ENCODE measurements around the gene CEP112. TPM values are rescaled to one million over a fixed set of nuclear protein-coding genes. Genes with fewer than 3 reads are reported as not detected.

Gene CEP112
- total and polyA plus RNA-seq, 2 of the 13 experiments (the other 11 are each of a cell fraction or from before 2014, with no cell fraction given), result 1.2 to 3.4 TPM

DNA sequence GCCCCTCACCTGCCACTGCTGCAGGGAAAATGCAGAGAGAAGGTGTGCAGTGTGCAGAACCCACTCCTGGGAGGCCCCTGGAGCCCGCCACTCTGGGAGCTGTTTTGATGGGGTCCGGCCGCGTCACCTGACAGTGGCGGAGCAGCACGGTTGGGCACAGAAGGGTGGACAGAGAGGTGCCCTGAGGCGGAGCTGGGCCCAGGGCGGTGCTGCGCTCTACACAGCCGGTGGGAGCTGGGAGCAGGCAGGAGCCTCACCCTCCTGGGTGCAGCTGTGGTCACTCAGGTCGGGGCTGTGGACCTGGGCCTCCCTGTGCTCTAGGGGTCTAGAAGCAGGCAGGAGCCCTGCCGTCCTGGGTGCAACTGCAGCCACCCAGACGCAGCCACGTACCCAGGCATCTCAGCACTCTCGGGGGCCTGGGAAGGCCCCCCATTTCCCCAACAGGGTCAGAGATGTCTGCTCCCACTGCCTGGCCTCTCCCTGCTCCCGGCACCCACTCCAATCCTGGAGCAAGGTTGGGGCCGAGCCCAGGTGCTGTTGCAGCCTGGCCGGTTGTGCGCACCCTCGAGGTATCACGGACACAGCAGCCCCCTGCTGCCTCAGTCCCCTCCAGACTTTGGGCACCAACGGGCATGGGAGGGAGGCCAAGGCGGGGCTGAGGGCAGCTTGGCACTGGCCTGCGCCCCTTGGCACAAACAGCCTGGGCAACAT, 326.1 kb downstream of the CEP112 start:
- DNase-seq (ENCODE audit: low spot score), result no peak
- 66% methylated on average over 13 of the region's 24 CpGs for WGBS (ENCODE audit: low lambda C conversion rate)
- ChIA-PET POLR2A (no interaction called here), CTCF (ENCODE audit: low intra/inter-chr PET ratio, low total read pairs) (no interaction called here)
- no peak overlapping the region for H3K27ac ChIP-seq (ENCODE audit: extremely low read length, insufficient read depth, low read length)
- no peaks in the 10 kb centered on the region for H3K4me1 ChIP-seq (ENCODE audit: insufficient read depth, low read length)
- BruUV-seq (replicated peaks), result no TSS peak
- H3K4me2 ChIP-seq (ENCODE audit: low read depth, low read length), result no peak overlapping the region
- no peak for FAIRE-seq
- no peak overlapping the region for H3K9ac ChIP-seq (ENCODE audit: insufficient read depth, low read depth, low read length)
- no peaks in the 10 kb centered on the region for H3K27me3 ChIP-seq (ENCODE audit: control insufficient read depth in 1 of 2, insufficient read depth in 2 of 2, low read length in 2 of 2)
- H4K20me1 ChIP-seq (ENCODE audit: insufficient read depth, low read length), result no peaks in the 10 kb centered on the region
- no peaks in the 10 kb centered on the region for H3K79me2 ChIP-seq (ENCODE audit: insufficient read depth, low read length)
- H2AFZ ChIP-seq (ENCODE audit: low read length), result no peak overlapping the region
- no peaks in the 10 kb centered on the region for H3K36me3 ChIP-seq (replicated peaks in 1 of 2; ENCODE audit: control insufficient read depth in 1 of 2, insufficient read depth in 2 of 2, low read length in 2 of 2)
- intact Hi-C loops (cut with micrococcal nuclease; ENCODE audit: unreplicated experiment) (no loop called here), in situ Hi-C loops (cut with HindIII; ENCODE audit: extremely low pct_ligation_motif_present, low pct_unique_long_range_greater_than_20kb) (no loop called here)
- peak; percentile 50; the same call in 2 of the 3 replicates for ATAC-seq
- H3K4me3 ChIP-seq (replicated peaks in 1 of 3; ENCODE audit: insufficient read depth in 1 of 3, low read depth in 2 of 3, low read length in 3 of 3), result no peak overlapping the region
- H3K9me3 ChIP-seq (ENCODE audit: low read length), result no peaks in the 10 kb centered on the region
- TF ChIP-seq NR2F1 (CRISPR knock-in tag; IDR thresholded peaks at IDR 0.05), result no peak
- TF ChIP-seq, protein P1, sequence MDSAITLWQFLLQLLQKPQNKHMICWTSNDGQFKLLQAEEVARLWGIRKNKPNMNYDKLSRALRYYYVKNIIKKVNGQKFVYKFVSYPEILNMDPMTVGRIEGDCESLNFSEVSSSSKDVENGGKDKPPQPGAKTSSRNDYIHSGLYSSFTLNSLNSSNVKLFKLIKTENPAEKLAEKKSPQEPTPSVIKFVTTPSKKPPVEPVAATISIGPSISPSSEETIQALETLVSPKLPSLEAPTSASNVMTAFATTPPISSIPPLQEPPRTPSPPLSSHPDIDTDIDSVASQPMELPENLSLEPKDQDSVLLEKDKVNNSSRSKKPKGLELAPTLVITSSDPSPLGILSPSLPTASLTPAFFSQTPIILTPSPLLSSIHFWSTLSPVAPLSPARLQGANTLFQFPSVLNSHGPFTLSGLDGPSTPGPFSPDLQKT (CRISPR knock-in tag; IDR thresholded peaks at IDR 0.05; ENCODE audit: borderline replicate concordance), result no peak
- TF ChIP-seq, protein P2, sequence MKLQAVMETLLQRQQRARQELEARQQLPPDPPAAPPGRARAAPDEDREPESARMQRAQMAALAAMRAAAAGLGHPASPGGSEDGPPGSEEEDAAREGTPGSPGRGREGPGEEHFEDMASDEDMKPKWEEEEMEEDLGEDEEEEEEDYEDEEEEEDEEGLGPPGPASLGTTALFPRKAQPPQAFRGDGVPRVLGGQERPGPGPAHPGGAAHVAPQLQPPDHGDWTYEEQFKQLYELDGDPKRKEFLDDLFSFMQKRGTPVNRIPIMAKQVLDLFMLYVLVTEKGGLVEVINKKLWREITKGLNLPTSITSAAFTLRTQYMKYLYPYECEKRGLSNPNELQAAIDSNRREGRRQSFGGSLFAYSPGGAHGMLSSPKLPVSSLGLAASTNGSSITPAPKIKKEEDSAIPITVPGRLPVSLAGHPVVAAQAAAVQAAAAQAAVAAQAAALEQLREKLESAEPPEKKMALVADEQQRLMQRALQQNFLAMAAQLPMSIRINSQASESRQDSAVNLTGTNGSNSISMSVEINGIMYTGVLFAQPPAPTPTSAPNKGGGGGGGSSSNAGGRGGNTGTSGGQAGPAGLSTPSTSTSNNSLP (IDR thresholded peaks at IDR 0.05; ENCODE audit: low read depth, low read length), result no peak
- no peak for TF ChIP-seq KAT2B (IDR thresholded peaks at IDR 0.05; ENCODE audit: borderline replicate concordance, low read depth, low read length)
- TF ChIP-seq ZNF30 (CRISPR knock-in tag; IDR thresholded peaks at IDR 0.05), result no peak
- no peak for TF ChIP-seq ZNF883 (CRISPR knock-in tag; IDR thresholded peaks at IDR 0.05; ENCODE audit: not compliant biosample characterization)
- TF ChIP-seq, protein P3, sequence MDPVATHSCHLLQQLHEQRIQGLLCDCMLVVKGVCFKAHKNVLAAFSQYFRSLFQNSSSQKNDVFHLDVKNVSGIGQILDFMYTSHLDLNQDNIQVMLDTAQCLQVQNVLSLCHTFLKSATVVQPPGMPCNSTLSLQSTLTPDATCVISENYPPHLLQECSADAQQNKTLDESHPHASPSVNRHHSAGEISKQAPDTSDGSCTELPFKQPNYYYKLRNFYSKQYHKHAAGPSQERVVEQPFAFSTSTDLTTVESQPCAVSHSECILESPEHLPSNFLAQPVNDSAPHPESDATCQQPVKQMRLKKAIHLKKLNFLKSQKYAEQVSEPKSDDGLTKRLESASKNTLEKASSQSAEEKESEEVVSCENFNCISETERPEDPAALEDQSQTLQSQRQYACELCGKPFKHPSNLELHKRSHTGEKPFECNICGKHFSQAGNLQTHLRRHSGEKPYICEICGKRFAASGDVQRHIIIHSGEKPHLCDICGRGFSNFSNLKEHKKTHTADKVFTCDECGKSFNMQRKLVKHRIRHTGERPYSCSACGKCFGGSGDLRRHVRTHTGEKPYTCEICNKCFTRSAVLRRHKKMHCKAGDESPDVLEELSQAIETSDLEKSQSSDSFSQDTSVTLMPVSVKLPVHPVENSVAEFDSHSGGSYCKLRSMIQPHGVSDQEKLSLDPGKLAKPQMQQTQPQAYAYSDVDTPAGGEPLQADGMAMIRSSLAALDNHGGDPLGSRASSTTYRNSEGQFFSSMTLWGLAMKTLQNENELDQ (CRISPR knock-in tag; IDR thresholded peaks at IDR 0.05; ENCODE audit: borderline replicate concordance), result no peak
- TF ChIP-seq, protein P4, sequence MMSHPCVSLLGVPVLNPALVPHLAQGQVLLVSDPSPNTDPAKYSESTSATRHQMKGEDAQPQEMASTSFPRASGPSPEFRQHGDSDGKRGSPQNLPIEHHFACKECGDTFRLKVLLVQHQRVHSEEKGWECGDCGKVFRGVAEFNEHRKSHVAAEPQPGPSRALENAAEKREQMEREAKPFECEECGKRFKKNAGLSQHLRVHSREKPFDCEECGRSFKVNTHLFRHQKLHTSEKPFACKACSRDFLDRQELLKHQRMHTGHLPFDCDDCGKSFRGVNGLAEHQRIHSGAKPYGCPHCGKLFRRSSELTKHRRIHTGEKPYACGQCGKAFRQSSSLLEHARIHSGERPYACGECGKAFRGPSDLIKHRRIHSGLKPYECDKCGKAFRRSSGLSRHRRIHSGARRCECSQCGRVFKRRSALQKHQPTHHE (CRISPR knock-in tag; IDR thresholded peaks at IDR 0.05; ENCODE audit: borderline replicate concordance), result no peak
- no peak for TF ChIP-seq TAF15 (IDR thresholded peaks at IDR 0.05; ENCODE audit: low read depth, low read length, poor library complexity, severe bottlenecking)
- TF ChIP-seq, protein P5, sequence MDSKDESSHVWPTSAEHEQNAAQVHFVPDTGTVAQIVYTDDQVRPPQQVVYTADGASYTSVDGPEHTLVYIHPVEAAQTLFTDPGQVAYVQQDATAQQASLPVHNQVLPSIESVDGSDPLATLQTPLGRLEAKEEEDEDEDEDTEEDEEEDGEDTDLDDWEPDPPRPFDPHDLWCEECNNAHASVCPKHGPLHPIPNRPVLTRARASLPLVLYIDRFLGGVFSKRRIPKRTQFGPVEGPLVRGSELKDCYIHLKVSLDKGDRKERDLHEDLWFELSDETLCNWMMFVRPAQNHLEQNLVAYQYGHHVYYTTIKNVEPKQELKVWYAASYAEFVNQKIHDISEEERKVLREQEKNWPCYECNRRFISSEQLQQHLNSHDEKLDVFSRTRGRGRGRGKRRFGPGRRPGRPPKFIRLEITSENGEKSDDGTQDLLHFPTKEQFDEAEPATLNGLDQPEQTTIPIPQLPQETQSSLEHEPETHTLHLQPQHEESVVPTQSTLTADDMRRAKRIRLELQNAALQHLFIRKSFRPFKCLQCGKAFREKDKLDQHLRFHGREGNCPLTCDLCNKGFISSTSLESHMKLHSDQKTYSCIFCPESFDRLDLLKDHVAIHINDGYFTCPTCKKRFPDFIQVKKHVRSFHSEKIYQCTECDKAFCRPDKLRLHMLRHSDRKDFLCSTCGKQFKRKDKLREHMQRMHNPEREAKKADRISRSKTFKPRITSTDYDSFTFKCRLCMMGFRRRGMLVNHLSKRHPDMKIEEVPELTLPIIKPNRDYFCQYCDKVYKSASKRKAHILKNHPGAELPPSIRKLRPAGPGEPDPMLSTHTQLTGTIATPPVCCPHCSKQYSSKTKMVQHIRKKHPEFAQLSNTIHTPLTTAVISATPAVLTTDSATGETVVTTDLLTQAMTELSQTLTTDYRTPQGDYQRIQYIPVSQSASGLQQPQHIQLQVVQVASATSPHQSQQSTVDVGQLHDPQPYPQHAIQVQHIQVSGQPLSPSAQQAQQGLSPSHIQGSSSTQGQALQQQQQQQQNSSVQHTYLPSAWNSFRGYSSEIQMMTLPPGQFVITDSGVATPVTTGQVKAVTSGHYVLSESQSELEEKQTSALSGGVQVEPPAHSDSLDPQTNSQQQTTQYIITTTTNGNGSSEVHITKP (CRISPR knock-in tag; IDR thresholded peaks at IDR 0.05; ENCODE audit: low read depth), result no peak
- TF ChIP-seq ZNF777 (CRISPR knock-in tag; IDR thresholded peaks at IDR 0.05), result no peak
- no peak for TF ChIP-seq ZNF772 (CRISPR knock-in tag; IDR thresholded peaks at IDR 0.05)
- no peak for TF ChIP-seq NCOA5 (CRISPR knock-in tag; IDR thresholded peaks at IDR 0.05)

Measured in HepG2 (cell line).